Fibroblast of villous mesenchyme (primary cell): ENCODE results near the gene IFIT5. TPM values are rescaled to one million over a fixed set of nuclear protein-coding genes. Genes with fewer than 3 reads are reported as not detected.
"Not testable (repeated sequence)": the region's sequence is repeated elsewhere in the genome, so short reads cannot be mapped to it uniquely, and the experiment has no call there.

Experiments used
- DNase-seq: peaks from one replicate; pipeline ENCODE4 v3.0.0-alpha.2; 2010; ENCODE audit warnings: low read depth
- H3K4me3 ChIP-seq: 2 replicates; pipeline ENCODE4 v1.5.1; 2011; ENCODE audit warnings: low read depth, mild to moderate bottlenecking, low read length
- total RNA-seq: library from RNA; depleted of rRNA; stranded (reverse); fragments of >200 nt; gene quantifications from 2 replicates; pipeline ENCODE4 v1.2.3, GENCODE V29; 2012
- TF ChIP-seq, protein P1 (sequence below): IDR thresholded peaks from 2 replicates; pipeline ENCODE4 v1.5.1; 2012; ENCODE audit warnings: low read depth, mild to moderate bottlenecking, low read length; ENCODE audit not compliant: insufficient read depth

IFIT5 gene
- total RNA-seq, 1 donor: 52.7 TPM

DNA sequence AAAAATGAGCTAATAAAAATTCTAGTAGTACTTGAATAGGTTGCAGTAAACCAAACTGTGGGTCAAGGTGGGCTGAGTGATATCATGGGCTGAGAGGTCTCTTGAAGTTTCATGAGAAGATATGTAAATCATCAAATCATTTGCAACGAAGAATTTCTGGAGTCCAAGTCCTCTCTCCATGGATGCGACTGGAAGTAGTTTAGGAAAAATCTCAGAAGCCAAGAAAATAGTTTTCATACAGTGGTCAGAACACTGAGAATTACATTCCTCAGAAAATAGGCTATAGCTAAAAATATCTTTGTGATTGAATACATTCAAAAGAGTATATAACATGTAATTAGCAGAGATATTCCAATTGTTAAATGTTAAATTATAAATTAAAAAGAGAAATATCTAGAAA is 25.6 kb upstream of the IFIT5 start:
- TF ChIP-seq, protein P1, sequence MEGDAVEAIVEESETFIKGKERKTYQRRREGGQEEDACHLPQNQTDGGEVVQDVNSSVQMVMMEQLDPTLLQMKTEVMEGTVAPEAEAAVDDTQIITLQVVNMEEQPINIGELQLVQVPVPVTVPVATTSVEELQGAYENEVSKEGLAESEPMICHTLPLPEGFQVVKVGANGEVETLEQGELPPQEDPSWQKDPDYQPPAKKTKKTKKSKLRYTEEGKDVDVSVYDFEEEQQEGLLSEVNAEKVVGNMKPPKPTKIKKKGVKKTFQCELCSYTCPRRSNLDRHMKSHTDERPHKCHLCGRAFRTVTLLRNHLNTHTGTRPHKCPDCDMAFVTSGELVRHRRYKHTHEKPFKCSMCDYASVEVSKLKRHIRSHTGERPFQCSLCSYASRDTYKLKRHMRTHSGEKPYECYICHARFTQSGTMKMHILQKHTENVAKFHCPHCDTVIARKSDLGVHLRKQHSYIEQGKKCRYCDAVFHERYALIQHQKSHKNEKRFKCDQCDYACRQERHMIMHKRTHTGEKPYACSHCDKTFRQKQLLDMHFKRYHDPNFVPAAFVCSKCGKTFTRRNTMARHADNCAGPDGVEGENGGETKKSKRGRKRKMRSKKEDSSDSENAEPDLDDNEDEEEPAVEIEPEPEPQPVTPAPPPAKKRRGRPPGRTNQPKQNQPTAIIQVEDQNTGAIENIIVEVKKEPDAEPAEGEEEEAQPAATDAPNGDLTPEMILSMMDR: no peak
- no peak overlapping the region for H3K4me3 ChIP-seq
- no peak for DNase-seq

DNA sequence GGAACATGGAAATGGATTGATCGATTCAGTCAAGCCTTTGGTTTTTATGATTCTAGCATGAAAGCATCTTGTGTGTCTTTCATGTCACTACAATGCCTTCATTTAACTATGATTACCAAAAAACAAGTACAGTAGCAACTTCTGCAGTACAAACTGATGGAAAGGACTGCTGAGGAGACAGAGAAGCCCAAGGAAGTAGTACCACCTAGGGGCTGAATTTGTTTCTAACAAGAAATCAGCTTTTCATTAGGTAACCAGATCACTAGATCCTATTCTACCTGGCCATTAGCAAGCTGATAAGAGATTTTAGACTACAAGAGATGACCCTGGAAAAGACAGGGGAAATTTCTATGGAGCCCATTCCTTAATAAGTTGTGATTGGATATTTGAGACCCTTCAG is 25.1 kb upstream of the IFIT5 start:
- DNase-seq: peak; percentile 42
- TF ChIP-seq, protein P1: peak; percentile 45
- no peak overlapping the region for H3K4me3 ChIP-seq

DNA sequence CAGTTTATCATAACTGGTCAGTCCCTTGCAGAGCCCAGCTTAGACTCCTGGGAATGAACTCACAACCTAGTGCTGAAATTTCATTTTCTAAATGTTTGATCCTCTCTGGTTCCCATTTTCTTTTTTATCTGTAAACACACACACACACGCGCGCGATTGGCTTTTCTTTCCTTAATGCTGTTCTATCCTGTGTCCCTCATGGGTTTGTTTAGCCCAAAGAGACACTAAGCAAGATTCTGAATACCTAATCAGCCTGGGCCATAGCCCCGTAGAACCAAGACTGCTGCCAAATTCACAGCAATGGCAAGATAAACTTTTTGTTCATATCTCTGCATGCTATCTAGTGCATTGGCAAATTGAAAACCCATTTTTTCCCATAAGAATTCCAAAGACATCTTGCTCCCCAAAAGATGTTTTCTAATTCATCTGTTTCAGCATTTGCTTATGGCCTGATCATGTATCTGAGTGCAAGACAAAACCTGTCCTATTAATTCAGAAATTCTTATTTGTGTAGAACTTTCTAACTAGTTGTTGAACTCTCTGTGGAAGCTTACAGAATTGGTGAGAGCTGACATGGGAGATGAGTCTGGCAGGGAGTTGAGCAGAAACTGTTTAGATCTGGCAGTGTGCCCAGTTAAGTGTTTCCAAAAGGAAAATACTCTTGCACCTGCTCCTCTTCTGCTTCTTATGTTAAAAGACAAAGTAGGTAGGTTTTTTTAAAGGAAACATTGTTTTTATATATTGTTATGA is 23.7 kb upstream of the IFIT5 start:
- DNase-seq: no peak
- TF ChIP-seq, protein P1: no peak
- H3K4me3 ChIP-seq: no peak overlapping the region

DNA sequence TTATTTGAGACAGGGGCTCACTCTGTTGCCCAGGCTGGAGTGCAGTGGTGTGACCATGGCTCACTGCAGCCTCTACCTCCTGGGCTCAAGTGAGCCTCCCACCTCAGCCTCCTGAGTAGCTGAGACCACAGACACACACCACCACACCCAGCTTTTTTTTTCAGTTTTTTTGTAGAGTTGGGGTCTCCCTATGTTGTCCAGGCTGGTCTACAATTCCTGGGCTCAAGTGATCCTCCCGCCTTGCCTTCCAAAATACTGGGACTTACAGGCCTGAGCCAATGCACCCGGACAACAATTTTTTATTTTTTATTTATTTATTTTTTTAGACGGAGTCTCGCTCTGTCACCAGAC is 23.2 kb upstream of the IFIT5 start:
- not testable (repeated sequence) for DNase-seq, H3K4me3 ChIP-seq

DNA sequence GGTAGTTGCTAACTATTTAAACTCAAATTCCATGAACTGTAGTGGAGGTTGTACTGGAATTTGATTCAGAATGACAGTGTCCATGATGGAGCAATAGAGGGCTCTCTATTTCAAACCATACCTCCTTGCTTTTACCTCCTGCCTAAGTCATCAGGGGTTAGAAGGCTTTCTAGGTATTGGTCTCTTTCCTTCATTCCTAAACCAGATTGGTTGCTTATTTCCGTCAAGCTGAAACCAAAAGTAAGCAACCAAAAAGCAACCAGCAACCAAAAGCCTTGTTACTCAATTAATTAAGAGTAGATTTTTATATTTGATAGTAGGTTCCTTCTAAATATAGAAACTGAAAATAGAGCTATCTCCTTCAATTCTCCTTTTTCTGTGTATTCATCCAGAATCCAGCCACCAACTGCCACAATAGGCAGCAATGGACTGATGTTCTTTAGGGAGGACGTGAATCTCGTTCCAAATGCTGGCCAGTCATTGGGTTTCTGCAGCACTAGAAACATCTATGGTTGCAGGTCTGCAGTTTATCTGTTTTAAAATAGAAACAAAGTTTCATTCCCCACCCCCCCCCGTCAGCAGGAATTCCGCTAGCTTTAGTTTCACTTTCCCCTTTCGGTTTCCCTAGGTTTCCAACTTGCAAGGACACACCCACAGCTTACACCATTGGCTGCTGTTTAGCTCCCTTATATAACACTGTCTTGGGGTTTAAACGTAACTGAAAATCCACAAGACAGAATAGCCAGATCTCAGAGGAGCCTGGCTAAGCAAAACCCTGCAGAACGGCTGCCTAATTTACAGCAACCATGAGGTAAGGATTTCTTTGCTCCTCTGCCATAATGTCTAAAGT is 22.2 kb upstream of the IFIT5 start, which contains the start of gene IFIT1:
Gene IFIT1, plus strand, starts transcription at position 717 of the 850 bp plus-strand sequence. Its CDS starts 90 bp downstream, at position 807.
- TF ChIP-seq, protein P1: no peak
- peak within 1 kb of the TSS; percentile 68 for H3K4me3 ChIP-seq
- DNase-seq: peak; percentile 97

DNA sequence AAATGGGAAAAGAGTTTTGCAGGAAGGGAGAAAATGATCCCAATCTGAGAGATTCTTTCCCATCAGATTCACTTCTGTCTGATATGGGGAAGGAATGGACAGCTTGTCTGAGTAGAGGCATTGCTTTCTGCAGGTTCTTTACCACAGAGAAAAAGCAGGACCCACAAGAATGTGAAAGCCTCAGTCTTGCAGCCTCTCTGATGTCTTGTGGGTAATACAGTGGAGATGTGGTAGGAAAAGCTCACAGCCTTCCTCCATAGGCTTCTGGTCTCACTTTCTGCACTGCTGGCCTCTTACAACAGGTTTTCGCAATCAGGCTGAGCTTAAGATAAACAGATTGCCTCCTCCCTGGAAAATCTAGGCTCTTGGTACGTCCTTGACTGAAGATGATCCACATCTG is 21.4 kb upstream of the IFIT5 start:
- peak; percentile 100 for DNase-seq
- peak overlapping the region; percentile 68 for H3K4me3 ChIP-seq
- TF ChIP-seq, protein P1: no peak

DNA sequence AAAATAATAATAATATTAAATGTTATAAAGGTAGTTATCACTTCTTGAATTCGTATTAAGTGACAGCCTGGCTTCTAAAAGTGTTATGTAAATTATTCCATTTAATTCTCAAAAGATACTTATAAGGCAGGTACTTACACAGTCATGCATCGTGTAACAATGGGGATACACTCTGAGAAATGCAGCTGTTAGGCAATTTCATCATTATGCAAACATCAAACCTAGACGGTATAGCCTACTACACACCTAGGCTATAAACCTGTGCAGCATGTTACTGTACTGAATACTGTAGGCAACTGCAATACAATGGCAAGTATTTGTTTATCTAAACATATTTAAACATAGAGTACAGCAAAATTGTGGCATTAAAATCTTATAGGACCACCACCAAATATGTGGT is 20.5 kb upstream of the IFIT5 start:
- TF ChIP-seq, protein P1: no peak
- no peak for DNase-seq
- H3K4me3 ChIP-seq: peak overlapping the region; percentile 68
